ENCODE data around the gene CHRNA4.

The CHRNA4 gene

GRCh38 chr20:63305393-63305792 is 55.8 kb downstream of the CHRNA4 start:
- no peak for TF ChIP-seq CTCF (IDR thresholded peaks at IDR 0.05; ENCODE audit: low read depth, low read length, missing control alignments)
- no peak overlapping the region for H3K4me3 ChIP-seq (ENCODE audit: low read depth, low read length)

GRCh38 chr20:63303095-63303666 is 58.0 kb downstream of the CHRNA4 start:
- H3K4me3 ChIP-seq (ENCODE audit: low read depth, low read length) = no peak overlapping the region
- DNase-seq (ENCODE audit: low read depth) = no peak
- TF ChIP-seq CTCF (IDR thresholded peaks at IDR 0.05; ENCODE audit: low read depth, low read length, missing control alignments) = no peak

More at GRCh38 chr20:63305393-63305792, 55.8 kb downstream of the CHRNA4 start:
- no peak for DNase-seq (ENCODE audit: low read depth)

- TF ChIP-seq CTCF (IDR thresholded peaks at IDR 0.05; ENCODE audit: low read depth, low read length, missing control alignments) = no peak
- no peak overlapping the region for H3K4me3 ChIP-seq (ENCODE audit: low read depth, low read length)
- no peak for DNase-seq (ENCODE audit: low read depth)
Measured at GRCh38 chr20:63301671-63302070, 59.5 kb downstream of the CHRNA4 start.

GRCh38 chr20:63298731-63299312 is 62.3 kb downstream of the CHRNA4 start:
- DNase-seq (ENCODE audit: low read depth) = no peak
- H3K4me3 ChIP-seq (ENCODE audit: low read depth, low read length) = no peak overlapping the region
- TF ChIP-seq CTCF (IDR thresholded peaks at IDR 0.05; ENCODE audit: low read depth, low read length, missing control alignments) = no peak

- no peak for TF ChIP-seq CTCF (IDR thresholded peaks at IDR 0.05; ENCODE audit: low read depth, low read length, missing control alignments)
- no peak overlapping the region for H3K4me3 ChIP-seq (ENCODE audit: low read depth, low read length)
- DNase-seq (ENCODE audit: low read depth) = no peak
Measured at GRCh38 chr20:63297796-63298572, 63.2 kb downstream of the CHRNA4 start.

- no peak for TF ChIP-seq CTCF (IDR thresholded peaks at IDR 0.05; ENCODE audit: low read depth, low read length, missing control alignments)
- H3K4me3 ChIP-seq (ENCODE audit: low read depth, low read length) = no peak overlapping the region
- no peak for DNase-seq (ENCODE audit: low read depth)
Measured at GRCh38 chr20:63297371-63297781, 63.8 kb downstream of the CHRNA4 start.

All from GM12864 (cell line).